GM12872 (cell line): Measurements from ENCODE around the gene BSCL2.

ENCODE experiments used
- CTCF ChIP-seq: IDR thresholded peaks from 3 replicates; pipeline ENCODE4 v1.5.1; 2011; ENCODE audit warnings: low read depth, mild to moderate bottlenecking, low read length, moderate library complexity; ENCODE audit not compliant: insufficient read depth

Gene BSCL2

GRCh38 chr11:62705880-62706849, 1.1 kb downstream of the BSCL2 start:
- TF ChIP-seq CTCF, result no peak

GRCh38 chr11:62705413-62705812, 1.8 kb downstream of the BSCL2 start:
- no peak for TF ChIP-seq CTCF

- no peak for TF ChIP-seq CTCF
These were observed 5.0 kb downstream of the BSCL2 start for GRCh38 chr11:62702246-62702645.

- peak; percentile 88 for TF ChIP-seq CTCF
These were observed 12.6 kb downstream of the BSCL2 start for GRCh38 chr11:62694455-62695167.

GRCh38 chr11:62689421-62690183, 17.6 kb downstream of the BSCL2 start, which contains the start of gene LRRN4CL:
LRRN4CL (minus strand) TSS chr11:62689530; CDS start chr11:62688508, 1,022 bp downstream.
- no peak for TF ChIP-seq CTCF

- no peak for TF ChIP-seq CTCF
These were observed 18.7 kb downstream of the BSCL2 start for GRCh38 chr11:62688491-62688890.
